GM23338 (cell line): ENCODE results near the gene ZNF224. TPM values are rescaled to one million over a fixed set of nuclear protein-coding genes. Genes with fewer than 3 reads are reported as not detected.

Source experiments
- ATAC-seq: fragments of 200-7000 bp; cut with Tn5 transposase; 3 replicates; pipeline ENCODE4 v1.9.1; 2020
- DNase-seq: peaks from one replicate; pipeline ENCODE4 v3.0.0-alpha.2; 2015; ENCODE audit warnings: low spot score
- H2AFZ ChIP-seq: fragments of 200-600 bp; sonication (generic); 2 replicates; pipeline ENCODE4 v1.8.0; 2016; ENCODE audit warnings: antibody characterized with exemption, mild to moderate bottlenecking, moderate library complexity
- H3F3A ChIP-seq: fragments of 200-600 bp; sonication (generic); replicated peaks from 2 replicates; pipeline ENCODE4 v1.8.0; 2017; ENCODE audit warnings: antibody characterized with exemption, mixed run types, low read depth
- H3K27ac ChIP-seq: fragments of 200-600 bp; sonication (generic); 2 replicates; pipeline ENCODE4 v1.6.1; 2016; ENCODE audit warnings: low read depth
- H3K27me3 ChIP-seq: fragments of 200-600 bp; sonication (generic); 2 replicates; pipeline ENCODE4 v1.8.0; 2016; ENCODE audit warnings: mild to moderate bottlenecking, mixed run types, moderate library complexity; ENCODE audit not compliant: insufficient read depth
- H3K36me3 ChIP-seq: fragments of 200-600 bp; sonication (generic); 2 replicates; pipeline ENCODE4 v1.8.0; 2016; ENCODE audit warnings: mild to moderate bottlenecking; ENCODE audit not compliant: insufficient read depth
- H3K4me1 ChIP-seq: fragments of 200-600 bp; sonication (generic); 2 replicates; pipeline ENCODE4 v1.8.0; 2016; ENCODE audit warnings: mild to moderate bottlenecking, moderate library complexity; ENCODE audit not compliant: insufficient read depth
- H3K4me2 ChIP-seq: fragments of 200-600 bp; sonication (generic); 2 replicates; pipeline ENCODE4 v1.7.1; 2017; ENCODE audit warnings: mixed run types
- H3K4me3 ChIP-seq: fragments of 200-600 bp; sonication (generic); 2 replicates; pipeline ENCODE4 v1.6.1; 2016; ENCODE audit warnings: mixed run types
- H3K79me2 ChIP-seq: fragments of 200-600 bp; sonication (generic); replicated peaks from 2 replicates; pipeline ENCODE4 v1.8.0; 2017; ENCODE audit warnings: mild to moderate bottlenecking; ENCODE audit not compliant: insufficient read depth
- H3K9me2 ChIP-seq: fragments of 200-600 bp; sonication (generic); 2 replicates; pipeline ENCODE4 v1.8.0; 2017; ENCODE audit not compliant: insufficient read depth
- H4K20me1 ChIP-seq: fragments of 200-600 bp; sonication (generic); replicated peaks from 2 replicates; pipeline ENCODE4 v1.8.0; 2017; ENCODE audit warnings: mild to moderate bottlenecking; ENCODE audit not compliant: insufficient read depth
- H3K27ac Mint-ChIP-seq: 2 replicates; pipeline ENCODE4 v1.8.0; 2020; ENCODE audit warnings: inconsistent platforms, mild to moderate bottlenecking, moderate library complexity, mixed read lengths
- H3K27me3 Mint-ChIP-seq: 3 replicates; pipeline ENCODE4 v1.8.0; 2022; ENCODE audit warnings: low read depth, mild to moderate bottlenecking, moderate library complexity, mixed read lengths, inconsistent platforms; ENCODE audit not compliant: insufficient read depth, poor library complexity
- H3K36me3 Mint-ChIP-seq: 3 replicates; pipeline ENCODE4 v1.8.0; 2021; ENCODE audit warnings: low read depth, mild to moderate bottlenecking, inconsistent platforms, moderate library complexity, mixed read lengths
- H3K4me1 Mint-ChIP-seq: 3 replicates; pipeline ENCODE4 v1.8.0; 2020; ENCODE audit warnings: mild to moderate bottlenecking, inconsistent platforms, mixed read lengths
- H3K4me3 Mint-ChIP-seq: 3 replicates; pipeline ENCODE4 v1.8.0; 2021; ENCODE audit warnings: moderate library complexity, mild to moderate bottlenecking, inconsistent platforms, mixed read lengths
- H3K9me3 Mint-ChIP-seq: 3 replicates; pipeline ENCODE4 v1.8.0; 2020; ENCODE audit warnings: moderate library complexity, mild to moderate bottlenecking, inconsistent platforms, mixed read lengths
- CREB1 ChIP-seq: fragments of 250-450 bp; sonication (Bioruptor Pico); IDR thresholded peaks from 2 replicates; pipeline ENCODE4 v1.5.0; 2020; ENCODE audit warnings: low read depth, mild to moderate bottlenecking, moderate library complexity
- EZH2 ChIP-seq: fragments of 200-600 bp; sonication (generic); IDR thresholded peaks from one replicate; pipeline ENCODE4 v1.8.0; 2017; ENCODE audit warnings: antibody characterized with exemption, mild to moderate bottlenecking, low read depth; ENCODE audit not compliant: unreplicated experiment
- EZH2phosphoT487 ChIP-seq: fragments of 200-600 bp; sonication (generic); IDR thresholded peaks from one replicate; pipeline ENCODE4 v1.8.1; 2018; ENCODE audit warnings: antibody characterized with exemption; ENCODE audit not compliant: unreplicated experiment
- NANOG ChIP-seq: IDR thresholded peaks from 2 replicates; pipeline ENCODE4 v1.6.1; 2016; ENCODE audit warnings: antibody characterized with exemption, borderline replicate concordance
- POLR2AphosphoS5 ChIP-seq: IDR thresholded peaks from 2 replicates; pipeline ENCODE4 v1.6.1; 2016; ENCODE audit warnings: antibody characterized with exemption, low read depth
- STAT1 ChIP-seq: IDR thresholded peaks from one replicate; pipeline ENCODE4 v1.6.1; 2016; ENCODE audit warnings: antibody characterized with exemption; ENCODE audit not compliant: unreplicated experiment
- ZNF114 ChIP-seq: fragments of 250-450 bp; sonication (Bioruptor Pico); IDR thresholded peaks from 2 replicates; pipeline ENCODE4 v1.5.0; 2020; ENCODE audit warnings: mild to moderate bottlenecking, moderate library complexity
- ZNF331 ChIP-seq: fragments of 250-450 bp; sonication (Bioruptor Pico); IDR thresholded peaks from 2 replicates; pipeline ENCODE4 v1.5.0; 2020; ENCODE audit warnings: low read depth, mild to moderate bottlenecking, moderate library complexity
- polyA plus RNA-seq: library from polyadenylated mRNA; unstranded; fragments of >200 nt; fragmentation: Nextera tagmentation; extraction: Ambion mirVana; gene quantifications from 2 replicates; pipeline ENCODE4 v1.2.1, GENCODE V29; 2016
- total RNA-seq: library from RNA; depleted of rRNA; stranded (reverse); fragments of >200 nt; shearing (Covaris generic); gene quantifications from 2 replicates; pipeline ENCODE4 v1.2.3, GENCODE V29; 2014
- TF ChIP-seq, protein P1 (sequence below), 2 experiments: fragments of 200-600 bp in 1 of 2; sonication (generic) in 1 of 2; conservative IDR thresholded peaks; 2 replicates each; pipeline versions ENCODE4 v1.5.1 to v1.6.1; 2016 to 2017; ENCODE audit warnings: antibody characterized with exemption in 2 of 2, low read depth in 2 of 2, mild to moderate bottlenecking in 2 of 2, moderate library complexity in 1 of 2
- TF ChIP-seq, protein P2 (sequence below): fragments of 250-450 bp; sonication (Bioruptor Pico); IDR thresholded peaks from 2 replicates; pipeline ENCODE4 v1.5.0; 2020; ENCODE audit warnings: mild to moderate bottlenecking, moderate library complexity
- TF ChIP-seq, protein P3 (sequence below): IDR thresholded peaks from one replicate; pipeline ENCODE4 v1.6.1; 2018; ENCODE audit warnings: antibody characterized with exemption; ENCODE audit not compliant: unreplicated experiment
- TF ChIP-seq, protein P4 (sequence below): IDR thresholded peaks from 2 replicates; pipeline ENCODE4 v1.6.1; 2016; ENCODE audit warnings: antibody characterized with exemption

The ZNF224 gene
- total and polyA plus RNA-seq, 2 experiments from 2014 or later, result 9.4 to 16.5 TPM

GRCh38 chr19:44059229-44059628 lies 34.9 kb upstream of the ZNF224 start:
- Histone ChIP-seq H3K4me3 (no peak overlapping the region), H3K9me2 (no peaks in the 10 kb centered on the region), H3K27me3 (no peaks in the 10 kb centered on the region), H3K4me2 (no peak overlapping the region), H4K20me1 (no peaks in the 10 kb centered on the region), H2AFZ (no peak overlapping the region), H3F3A (no peaks in the 10 kb centered on the region), H3K36me3 (peaks cover 18% of the 10 kb centered on the region; the same call in 1 of the 2 replicates), H3K4me1 (no peaks in the 10 kb centered on the region), H3K27ac (no peak overlapping the region), H3K79me2 (no peaks in the 10 kb centered on the region; the same call in 1 of the 2 replicates)
- DNase-seq, result no peak
- TF ChIP-seq ZNF331 (CRISPR knock-in tag), result no peak
- TF ChIP-seq, protein P1, sequence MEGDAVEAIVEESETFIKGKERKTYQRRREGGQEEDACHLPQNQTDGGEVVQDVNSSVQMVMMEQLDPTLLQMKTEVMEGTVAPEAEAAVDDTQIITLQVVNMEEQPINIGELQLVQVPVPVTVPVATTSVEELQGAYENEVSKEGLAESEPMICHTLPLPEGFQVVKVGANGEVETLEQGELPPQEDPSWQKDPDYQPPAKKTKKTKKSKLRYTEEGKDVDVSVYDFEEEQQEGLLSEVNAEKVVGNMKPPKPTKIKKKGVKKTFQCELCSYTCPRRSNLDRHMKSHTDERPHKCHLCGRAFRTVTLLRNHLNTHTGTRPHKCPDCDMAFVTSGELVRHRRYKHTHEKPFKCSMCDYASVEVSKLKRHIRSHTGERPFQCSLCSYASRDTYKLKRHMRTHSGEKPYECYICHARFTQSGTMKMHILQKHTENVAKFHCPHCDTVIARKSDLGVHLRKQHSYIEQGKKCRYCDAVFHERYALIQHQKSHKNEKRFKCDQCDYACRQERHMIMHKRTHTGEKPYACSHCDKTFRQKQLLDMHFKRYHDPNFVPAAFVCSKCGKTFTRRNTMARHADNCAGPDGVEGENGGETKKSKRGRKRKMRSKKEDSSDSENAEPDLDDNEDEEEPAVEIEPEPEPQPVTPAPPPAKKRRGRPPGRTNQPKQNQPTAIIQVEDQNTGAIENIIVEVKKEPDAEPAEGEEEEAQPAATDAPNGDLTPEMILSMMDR (conservative IDR thresholded peaks at IDR 0.05; ENCODE audit: low read depth in 2 of 2), result no peak
- TF ChIP-seq CREB1 (CRISPR knock-in tag), result no peak
- no peak for TF ChIP-seq POLR2AphosphoS5
- TF ChIP-seq, protein P2, sequence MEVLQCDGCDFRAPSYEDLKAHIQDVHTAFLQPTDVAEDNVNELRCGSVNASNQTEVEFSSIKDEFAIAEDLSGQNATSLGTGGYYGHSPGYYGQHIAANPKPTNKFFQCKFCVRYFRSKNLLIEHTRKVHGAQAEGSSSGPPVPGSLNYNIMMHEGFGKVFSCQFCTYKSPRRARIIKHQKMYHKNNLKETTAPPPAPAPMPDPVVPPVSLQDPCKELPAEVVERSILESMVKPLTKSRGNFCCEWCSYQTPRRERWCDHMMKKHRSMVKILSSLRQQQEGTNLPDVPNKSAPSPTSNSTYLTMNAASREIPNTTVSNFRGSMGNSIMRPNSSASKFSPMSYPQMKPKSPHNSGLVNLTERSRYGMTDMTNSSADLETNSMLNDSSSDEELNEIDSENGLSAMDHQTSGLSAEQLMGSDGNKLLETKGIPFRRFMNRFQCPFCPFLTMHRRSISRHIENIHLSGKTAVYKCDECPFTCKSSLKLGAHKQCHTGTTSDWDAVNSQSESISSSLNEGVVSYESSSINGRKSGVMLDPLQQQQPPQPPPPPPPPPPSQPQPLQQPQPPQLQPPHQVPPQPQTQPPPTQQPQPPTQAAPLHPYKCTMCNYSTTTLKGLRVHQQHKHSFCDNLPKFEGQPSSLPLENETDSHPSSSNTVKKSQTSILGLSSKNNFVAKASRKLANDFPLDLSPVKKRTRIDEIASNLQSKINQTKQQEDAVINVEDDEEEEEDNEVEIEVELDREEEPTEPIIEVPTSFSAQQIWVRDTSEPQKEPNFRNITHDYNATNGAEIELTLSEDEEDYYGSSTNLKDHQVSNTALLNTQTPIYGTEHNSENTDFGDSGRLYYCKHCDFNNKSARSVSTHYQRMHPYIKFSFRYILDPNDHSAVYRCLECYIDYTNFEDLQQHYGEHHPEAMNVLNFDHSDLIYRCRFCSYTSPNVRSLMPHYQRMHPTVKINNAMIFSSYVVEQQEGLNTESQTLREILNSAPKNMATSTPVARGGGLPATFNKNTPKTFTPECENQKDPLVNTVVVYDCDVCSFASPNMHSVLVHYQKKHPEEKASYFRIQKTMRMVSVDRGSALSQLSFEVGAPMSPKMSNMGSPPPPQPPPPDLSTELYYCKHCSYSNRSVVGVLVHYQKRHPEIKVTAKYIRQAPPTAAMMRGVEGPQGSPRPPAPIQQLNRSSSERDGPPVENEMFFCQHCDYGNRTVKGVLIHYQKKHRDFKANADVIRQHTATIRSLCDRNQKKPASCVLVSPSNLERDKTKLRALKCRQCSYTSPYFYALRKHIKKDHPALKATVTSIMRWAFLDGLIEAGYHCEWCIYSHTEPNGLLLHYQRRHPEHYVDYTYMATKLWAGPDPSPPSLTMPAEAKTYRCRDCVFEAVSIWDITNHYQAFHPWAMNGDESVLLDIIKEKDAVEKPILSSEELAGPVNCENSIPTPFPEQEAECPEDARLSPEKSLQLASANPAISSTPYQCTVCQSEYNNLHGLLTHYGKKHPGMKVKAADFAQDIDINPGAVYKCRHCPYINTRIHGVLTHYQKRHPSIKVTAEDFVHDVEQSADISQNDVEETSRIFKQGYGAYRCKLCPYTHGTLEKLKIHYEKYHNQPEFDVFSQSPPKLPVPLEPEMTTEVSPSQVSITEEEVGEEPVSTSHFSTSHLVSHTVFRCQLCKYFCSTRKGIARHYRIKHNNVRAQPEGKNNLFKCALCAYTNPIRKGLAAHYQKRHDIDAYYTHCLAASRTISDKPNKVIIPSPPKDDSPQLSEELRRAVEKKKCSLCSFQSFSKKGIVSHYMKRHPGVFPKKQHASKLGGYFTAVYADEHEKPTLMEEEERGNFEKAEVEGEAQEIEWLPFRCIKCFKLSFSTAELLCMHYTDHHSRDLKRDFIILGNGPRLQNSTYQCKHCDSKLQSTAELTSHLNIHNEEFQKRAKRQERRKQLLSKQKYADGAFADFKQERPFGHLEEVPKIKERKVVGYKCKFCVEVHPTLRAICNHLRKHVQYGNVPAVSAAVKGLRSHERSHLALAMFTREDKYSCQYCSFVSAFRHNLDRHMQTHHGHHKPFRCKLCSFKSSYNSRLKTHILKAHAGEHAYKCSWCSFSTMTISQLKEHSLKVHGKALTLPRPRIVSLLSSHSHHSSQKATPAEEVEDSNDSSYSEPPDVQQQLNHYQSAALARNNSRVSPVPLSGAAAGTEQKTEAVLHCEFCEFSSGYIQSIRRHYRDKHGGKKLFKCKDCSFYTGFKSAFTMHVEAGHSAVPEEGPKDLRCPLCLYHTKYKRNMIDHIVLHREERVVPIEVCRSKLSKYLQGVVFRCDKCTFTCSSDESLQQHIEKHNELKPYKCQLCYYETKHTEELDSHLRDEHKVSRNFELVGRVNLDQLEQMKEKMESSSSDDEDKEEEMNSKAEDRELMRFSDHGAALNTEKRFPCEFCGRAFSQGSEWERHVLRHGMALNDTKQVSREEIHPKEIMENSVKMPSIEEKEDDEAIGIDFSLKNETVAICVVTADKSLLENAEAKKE (CRISPR knock-in tag), result no peak
- TF ChIP-seq STAT1, result no peak
- TF ChIP-seq NANOG, result no peak
- TF ChIP-seq, protein P3, sequence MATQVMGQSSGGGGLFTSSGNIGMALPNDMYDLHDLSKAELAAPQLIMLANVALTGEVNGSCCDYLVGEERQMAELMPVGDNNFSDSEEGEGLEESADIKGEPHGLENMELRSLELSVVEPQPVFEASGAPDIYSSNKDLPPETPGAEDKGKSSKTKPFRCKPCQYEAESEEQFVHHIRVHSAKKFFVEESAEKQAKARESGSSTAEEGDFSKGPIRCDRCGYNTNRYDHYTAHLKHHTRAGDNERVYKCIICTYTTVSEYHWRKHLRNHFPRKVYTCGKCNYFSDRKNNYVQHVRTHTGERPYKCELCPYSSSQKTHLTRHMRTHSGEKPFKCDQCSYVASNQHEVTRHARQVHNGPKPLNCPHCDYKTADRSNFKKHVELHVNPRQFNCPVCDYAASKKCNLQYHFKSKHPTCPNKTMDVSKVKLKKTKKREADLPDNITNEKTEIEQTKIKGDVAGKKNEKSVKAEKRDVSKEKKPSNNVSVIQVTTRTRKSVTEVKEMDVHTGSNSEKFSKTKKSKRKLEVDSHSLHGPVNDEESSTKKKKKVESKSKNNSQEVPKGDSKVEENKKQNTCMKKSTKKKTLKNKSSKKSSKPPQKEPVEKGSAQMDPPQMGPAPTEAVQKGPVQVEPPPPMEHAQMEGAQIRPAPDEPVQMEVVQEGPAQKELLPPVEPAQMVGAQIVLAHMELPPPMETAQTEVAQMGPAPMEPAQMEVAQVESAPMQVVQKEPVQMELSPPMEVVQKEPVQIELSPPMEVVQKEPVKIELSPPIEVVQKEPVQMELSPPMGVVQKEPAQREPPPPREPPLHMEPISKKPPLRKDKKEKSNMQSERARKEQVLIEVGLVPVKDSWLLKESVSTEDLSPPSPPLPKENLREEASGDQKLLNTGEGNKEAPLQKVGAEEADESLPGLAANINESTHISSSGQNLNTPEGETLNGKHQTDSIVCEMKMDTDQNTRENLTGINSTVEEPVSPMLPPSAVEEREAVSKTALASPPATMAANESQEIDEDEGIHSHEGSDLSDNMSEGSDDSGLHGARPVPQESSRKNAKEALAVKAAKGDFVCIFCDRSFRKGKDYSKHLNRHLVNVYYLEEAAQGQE, result no peak
- no peak for TF ChIP-seq EZH2phosphoT487
- TF ChIP-seq EZH2, result no peak
- no peak for TF ChIP-seq ZNF114 (CRISPR knock-in tag)
- TF ChIP-seq, protein P4, sequence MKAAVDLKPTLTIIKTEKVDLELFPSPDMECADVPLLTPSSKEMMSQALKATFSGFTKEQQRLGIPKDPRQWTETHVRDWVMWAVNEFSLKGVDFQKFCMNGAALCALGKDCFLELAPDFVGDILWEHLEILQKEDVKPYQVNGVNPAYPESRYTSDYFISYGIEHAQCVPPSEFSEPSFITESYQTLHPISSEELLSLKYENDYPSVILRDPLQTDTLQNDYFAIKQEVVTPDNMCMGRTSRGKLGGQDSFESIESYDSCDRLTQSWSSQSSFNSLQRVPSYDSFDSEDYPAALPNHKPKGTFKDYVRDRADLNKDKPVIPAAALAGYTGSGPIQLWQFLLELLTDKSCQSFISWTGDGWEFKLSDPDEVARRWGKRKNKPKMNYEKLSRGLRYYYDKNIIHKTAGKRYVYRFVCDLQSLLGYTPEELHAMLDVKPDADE, result no peak
- H3K4me3 Mint-ChIP-seq, result no peak overlapping the region
- no peaks in the 10 kb centered on the region for H3K4me1 Mint-ChIP-seq
- peaks cover 76% of the 10 kb centered on the region for H3K36me3 Mint-ChIP-seq
- peaks cover 3% of the 10 kb centered on the region; the same call in 1 of the 3 replicates for H3K9me3 Mint-ChIP-seq
- ATAC-seq, result no peak
- H3K27ac Mint-ChIP-seq, result no peak overlapping the region
- H3K27me3 Mint-ChIP-seq, result peaks cover 2% of the 10 kb centered on the region
